Stimulated activated CD4-positive, alpha-beta T cell treated with anti-CD3 and anti-CD28 coated beads, Interleukin-1b, Interleukin-23, amount 100 ng/mL, for 4 hours (primary cell): ENCODE results near the gene MFN1.

ENCODE experiments used
- DNase-seq, 2 donors: peaks; one replicate each; pipeline ENCODE4 v3.0.0-alpha.2; 2020; ENCODE audit warnings: low read depth in 2 of 2

Gene MFN1

DNA sequence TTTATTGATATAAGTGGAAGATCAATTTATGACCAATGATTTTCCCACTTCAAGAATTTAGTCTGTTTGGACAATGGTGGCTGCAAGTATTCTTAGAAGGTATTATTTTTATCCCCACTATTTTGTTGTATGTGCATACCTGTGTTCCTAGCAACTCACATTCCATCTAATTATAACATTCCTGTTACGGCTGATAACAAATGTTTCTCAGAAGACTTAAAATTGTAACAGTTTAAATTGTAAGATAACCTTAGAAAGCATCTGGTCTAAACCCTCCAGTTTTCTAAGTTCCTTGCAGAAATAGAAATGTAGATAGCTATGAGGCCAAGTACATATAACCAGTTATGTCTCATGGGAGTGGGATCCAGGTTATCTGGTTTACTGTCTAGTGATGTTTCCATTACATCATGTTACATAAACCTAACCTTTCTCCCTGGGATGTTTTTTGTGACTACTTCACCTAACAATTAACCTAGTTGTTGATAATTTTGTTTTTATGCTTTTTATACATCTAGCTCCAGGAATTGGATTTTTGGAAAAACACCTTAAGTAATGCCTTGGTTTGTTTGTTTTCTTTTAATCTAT lies 11.1 kb upstream of the MFN1 start:
- DNase-seq, result no peak

DNA sequence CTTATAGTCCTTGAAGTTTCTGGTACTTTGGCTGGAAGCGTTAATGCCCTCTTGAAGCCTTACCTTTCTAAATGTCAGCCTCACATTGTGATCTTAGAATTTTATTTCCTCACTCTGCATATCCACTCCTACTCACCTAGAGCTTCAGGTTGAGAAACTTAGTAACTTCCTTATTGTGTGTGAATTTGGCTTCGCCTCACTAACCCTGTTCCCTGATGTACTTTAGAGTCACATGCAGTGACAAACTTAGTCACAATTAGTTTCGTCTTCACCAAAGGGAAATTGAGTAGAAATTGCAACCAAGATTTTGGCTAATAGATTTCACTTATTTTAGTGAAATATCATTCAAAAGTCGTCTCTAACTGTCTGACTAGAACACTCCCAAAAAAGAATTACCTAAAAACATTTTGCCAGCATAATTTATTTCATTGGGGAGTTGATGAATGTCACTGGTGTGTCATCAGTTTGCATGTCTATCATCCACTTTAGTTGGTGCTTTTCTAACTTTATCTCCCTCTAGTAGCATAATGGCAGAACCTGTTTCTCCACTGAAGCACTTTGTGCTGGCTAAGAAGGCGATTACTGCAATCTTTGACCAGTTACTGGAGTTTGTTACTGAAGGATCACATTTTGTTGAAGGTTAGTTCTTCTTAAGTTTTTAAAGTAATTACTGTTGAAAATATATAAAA lies 960 bp downstream of the MFN1 start:
- no peak for DNase-seq

DNA sequence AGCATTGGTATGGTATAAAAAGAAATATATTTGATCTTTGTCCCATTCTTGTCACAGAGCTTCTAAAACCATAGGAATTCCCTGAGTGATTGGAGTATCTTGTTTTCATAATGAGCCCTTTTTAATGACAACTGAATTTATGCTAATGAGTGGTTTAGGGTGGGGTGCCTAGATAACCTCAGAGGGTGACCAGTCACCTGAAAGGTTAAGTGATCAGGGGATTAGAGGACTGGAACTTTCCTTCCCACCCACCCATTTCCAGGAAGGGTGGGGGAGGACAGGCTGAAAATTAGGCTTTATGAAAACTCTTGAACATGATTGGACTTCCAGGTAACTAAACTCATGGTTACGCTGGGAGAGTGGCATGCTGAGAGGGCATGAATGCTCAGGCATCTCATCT lies 8.5 kb downstream of the MFN1 start:
- no peak for DNase-seq

DNA sequence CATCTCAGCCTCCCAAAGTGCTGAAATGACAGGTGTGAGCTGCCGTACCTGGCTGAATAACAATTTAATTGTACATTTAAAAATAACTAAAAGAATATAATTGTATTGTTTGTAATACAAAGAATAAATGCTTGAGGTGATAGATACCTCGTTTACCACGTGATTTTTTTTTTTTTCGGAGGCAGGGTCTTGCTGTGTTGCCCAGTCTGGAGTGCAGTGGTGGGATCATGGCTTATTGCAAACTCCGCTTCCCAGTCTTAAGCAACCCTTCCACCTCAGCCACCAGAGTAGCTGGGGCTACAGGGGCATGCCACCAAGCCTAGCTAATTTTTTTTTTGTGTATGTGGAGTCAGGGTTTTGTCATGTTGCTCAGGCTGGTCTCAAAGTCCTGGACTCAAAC lies 15.8 kb downstream of the MFN1 start:
- no peak for DNase-seq

DNA sequence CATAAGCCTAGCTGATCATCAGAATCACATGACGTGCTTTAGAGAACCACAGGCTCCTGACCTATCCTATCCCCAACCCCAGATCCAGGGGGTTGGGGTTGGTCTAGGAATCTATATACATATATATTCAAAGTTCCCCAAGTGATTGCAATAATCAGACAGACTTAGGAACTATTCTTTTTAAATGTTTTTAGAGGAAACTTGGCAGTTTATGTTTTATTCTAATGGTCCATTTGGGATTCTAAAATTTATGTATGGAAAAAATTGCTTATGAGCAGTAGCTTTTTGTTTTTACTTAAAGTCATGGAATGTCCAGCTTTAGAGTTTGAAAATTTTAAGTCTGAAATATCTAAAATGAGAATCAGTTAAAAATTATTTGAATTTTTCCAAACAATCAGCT lies 22.1 kb downstream of the MFN1 start:
- no peak for DNase-seq

DNA sequence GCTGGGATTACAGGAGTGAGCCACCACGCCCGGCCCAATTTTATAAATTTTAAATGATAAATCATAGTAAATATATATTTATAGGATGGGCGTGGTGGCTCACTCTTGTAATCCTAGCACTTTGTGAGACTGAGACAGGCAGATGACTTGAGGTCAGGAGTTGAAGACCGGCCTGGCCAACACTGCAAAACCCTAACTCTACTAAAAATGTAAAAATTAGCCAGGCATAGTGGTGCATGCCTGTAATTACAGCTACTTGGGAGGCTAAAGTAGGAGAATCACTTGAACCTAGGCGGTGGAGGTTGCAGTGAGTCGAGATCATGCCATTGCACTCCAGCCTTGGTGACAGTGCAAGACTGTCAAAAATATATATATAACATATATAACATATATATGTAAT lies 26.4 kb downstream of the MFN1 start:
- no peak for DNase-seq

GRCh38 chr3:179375091-179375999 lies 27.8 kb downstream of the MFN1 start:
- DNase-seq, result no peak

- no peak for DNase-seq
These were observed 29.0 kb downstream of the MFN1 start for GRCh38 chr3:179376474-179376873.

- DNase-seq, result no peak
These were observed 44.4 kb downstream of the MFN1 start for GRCh38 chr3:179391906-179392305.

- no peak for DNase-seq
These were observed 51.2 kb downstream of the MFN1 start for GRCh38 chr3:179398574-179399231.

GRCh38 chr3:179401561-179401960 lies 54.1 kb downstream of the MFN1 start:
- no peak for DNase-seq

DNA sequence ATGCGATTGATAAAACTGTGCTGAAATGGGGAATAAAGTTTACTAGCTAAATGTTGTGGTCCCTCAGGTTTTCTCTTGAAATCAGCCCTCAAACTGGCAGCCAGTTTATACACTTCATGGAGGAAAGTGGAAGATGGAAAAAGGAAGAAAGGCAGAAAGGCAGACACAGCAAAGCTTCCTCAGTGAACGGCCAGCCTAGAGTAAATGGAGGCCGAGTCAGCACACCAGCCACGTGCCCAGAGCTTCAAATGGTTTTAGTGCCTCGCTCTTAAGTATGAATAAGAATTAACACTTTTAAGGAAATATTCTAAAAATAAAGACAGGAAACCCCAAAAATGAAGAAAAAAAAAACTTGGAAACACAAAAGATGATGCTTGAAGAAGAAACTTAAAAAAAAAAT lies 55.5 kb downstream of the MFN1 start:
- no peak for DNase-seq

- no peak for DNase-seq
These were observed 56.8 kb downstream of the MFN1 start for GRCh38 chr3:179404307-179404706.

GRCh38 chr3:179410331-179410730 lies 62.8 kb downstream of the MFN1 start:
- no peak for DNase-seq

- no peak for DNase-seq
These were observed 63.5 kb downstream of the MFN1 start for GRCh38 chr3:179410999-179411398.

- DNase-seq, result no peak
These were observed 67.3 kb downstream of the MFN1 start for GRCh38 chr3:179414804-179415203.

GRCh38 chr3:179415377-179415776 lies 67.9 kb downstream of the MFN1 start:
- no peak for DNase-seq

DNA sequence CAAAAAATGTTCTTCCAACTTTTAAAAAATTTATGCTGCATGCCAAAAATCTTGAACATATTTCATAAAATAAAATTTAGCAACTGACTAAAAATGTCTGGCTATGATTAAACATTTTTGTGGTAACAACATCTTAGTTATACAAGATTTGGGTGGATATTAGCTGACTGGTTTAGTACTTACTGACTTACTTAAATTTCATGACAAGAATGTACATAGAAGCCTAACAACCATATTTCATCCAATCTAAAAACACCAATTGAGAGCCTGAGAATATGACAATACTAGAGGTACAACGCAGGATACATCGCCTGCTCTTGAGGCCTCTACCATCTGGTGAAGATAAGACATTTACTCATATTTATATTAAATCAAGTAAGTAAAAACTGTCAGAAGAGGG lies 69.2 kb downstream of the MFN1 start:
- no peak for DNase-seq

GRCh38 chr3:179418610-179419009 lies 71.1 kb downstream of the MFN1 start:
- DNase-seq, result no peak

GRCh38 chr3:179421500-179421899 lies 74.0 kb downstream of the MFN1 start:
- DNase-seq, result no peak

- DNase-seq, result no peak
These were observed 77.6 kb downstream of the MFN1 start for GRCh38 chr3:179425075-179425474.

GRCh38 chr3:179428876-179429548 lies 81.5 kb downstream of the MFN1 start:
- no peak for DNase-seq
